Stimulated activated CD4-positive, alpha-beta T cell treated with anti-CD3 and anti-CD28 coated beads, Interleukin-4, amount 100 ng/mL, for 24 hours (primary cell): ENCODE results near the gene TTC14.

ENCODE experiments used
- DNase-seq: peaks from one replicate; pipeline ENCODE4 v3.0.0-alpha.2; 2020

TTC14 gene

DNA sequence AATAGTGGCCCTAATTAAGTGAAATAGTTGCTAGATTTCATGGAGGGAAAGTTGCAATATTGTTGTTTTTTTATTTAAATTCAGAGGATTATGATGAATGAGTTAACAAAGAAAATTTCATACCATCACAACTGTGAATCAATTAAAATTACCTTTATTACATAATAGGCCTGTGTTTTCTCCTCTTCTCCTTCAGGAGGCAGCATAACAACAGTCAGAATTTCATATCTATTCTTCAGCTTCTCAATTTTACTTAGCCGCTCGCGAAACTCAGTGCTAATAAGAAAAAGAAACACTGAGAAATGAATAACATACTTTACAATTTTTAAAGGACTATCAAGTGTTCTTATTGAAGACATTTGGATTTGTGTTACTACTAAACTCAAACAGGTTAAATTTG lies 29.4 kb downstream of the TTC14 start:
- DNase-seq, result no peak

DNA sequence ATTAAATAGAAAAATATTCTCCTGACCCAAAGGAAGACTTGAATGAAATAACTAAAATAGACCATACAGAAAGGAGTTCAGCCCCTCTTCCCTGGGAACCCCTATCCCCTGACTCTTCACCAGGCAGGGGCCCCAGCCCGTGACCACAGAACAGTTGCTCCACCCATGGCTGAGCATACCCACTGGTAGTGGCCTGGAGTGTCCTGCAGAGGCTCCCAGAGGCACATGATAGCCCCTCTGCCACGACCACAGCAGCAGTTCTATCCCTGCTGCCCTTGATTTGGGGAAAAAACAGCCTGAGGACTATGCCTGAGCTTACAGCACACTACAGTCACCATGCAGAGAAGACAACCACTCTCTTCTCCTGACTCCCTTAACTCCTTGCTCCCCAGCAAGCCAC lies 31.8 kb downstream of the TTC14 start:
- no peak for DNase-seq

DNA sequence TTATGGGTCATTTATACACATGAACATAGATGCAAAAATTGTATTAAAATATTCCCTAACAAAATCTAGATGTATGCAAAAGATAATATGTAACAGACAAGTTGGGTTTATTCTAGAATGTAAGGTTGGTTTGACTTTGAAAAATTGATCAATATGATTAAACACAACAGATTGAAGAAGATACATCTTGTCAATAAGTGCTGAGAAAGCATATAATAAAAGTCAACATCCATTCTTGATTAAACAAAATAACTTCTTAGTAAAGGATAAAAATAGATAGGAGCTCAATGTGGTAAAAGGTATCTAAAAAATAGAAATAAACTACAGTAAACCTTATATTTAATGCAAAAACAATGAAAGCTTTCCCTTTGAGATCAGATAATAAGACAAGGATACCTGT lies 39.0 kb downstream of the TTC14 start:
- DNase-seq, result no peak

DNA sequence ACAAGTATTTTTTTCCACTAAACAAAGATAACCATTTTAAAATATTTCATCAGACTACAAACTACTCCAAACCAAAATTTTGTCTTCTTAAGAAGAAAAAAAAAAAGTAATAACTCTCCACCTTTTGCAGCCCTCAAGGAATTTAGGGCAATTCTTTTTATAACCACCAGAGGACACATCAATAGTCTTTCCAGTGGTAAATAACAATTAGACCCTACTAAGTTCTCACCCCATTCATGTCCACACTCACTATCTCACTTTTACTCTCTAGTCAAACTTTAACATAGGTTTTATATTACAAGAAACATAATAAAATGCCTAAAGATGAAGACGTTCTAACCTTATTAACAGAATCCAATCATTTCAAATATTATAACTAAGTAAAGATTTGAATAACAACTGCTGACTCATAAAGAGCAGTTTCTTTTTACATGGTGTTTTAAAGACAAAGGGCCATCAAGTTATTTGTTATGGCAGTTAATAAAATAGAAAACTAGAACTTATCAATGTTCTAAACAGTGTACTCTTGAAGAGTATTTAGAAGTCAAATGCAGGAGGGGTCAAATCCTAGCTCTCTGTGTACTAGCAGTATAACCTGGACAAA lies 44.3 kb downstream of the TTC14 start:
- DNase-seq, result no peak

DNA sequence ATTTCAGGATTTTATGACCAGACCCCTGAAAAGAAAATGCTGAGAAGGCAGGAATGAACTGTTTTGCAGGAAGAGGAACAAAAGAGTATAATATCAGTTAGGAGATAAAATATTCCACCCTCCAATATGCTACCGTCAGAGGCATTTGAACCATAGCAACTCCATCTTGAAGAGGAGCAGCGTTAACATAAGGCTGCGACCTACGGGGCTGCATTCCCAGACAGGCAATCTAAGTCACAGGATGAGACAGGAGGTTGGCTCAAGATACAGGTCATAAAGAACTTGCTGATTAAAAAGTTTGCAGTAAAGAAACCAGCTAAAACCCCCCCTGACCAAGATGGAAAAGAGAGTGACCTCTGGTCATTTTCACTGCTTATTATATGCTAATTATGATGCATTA lies 54.4 kb downstream of the TTC14 start:
- no peak for DNase-seq

DNA sequence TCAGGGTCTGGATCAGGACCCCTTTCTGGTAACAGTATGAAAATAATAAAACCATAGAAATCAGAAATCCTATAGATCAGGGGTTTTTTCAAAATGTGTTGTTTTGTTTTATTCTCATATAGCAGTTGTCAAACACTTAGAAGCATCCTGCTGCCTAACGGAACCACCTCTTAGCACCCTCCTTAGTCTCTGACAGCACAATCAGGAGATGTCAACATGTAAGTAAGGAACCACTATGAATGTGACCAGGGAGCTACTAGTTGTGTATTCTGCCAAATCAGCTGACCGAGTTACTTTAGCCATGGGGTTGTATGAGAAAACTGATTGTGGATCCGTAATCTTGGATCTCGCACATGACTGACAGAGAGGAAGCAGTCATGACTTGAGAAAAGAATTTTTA lies 55.1 kb downstream of the TTC14 start:
- no peak for DNase-seq
